Measurements from ENCODE around the gene DNAJC13. TPM values are rescaled to one million over a fixed set of nuclear protein-coding genes. Genes with fewer than 3 reads are reported as not detected.
A peak's percentile ranks its signal among the peaks of the same experiment; 100 is the strongest.

Gene DNAJC13
- total and polyA plus RNA-seq, 8 donors: 6.5 to 197 (median 46.8) TPM

- DNase-seq: no peak
- intact Hi-C loops (cut with DNase I; ENCODE audit: low total_unique reads): no loop called here
- TF ChIP-seq POLR2AphosphoS5 (IDR thresholded peaks at IDR 0.05): no peak
- TF ChIP-seq CTCF (IDR thresholded peaks at IDR 0.05): no peak
- TF ChIP-seq POLR2A (IDR thresholded peaks at IDR 0.05): no peak
- no peak for TF ChIP-seq EP300 (IDR thresholded peaks at IDR 0.05)
These were observed 105.1 kb downstream of the DNAJC13 start for GRCh38 chr3:132522353-132522752.

GRCh38 chr3:132530624-132531023 is 113.3 kb downstream of the DNAJC13 start:
- Histone ChIP-seq H3K9me3 (no peaks in the 10 kb centered on the region), H3K36me3 (peaks cover 33 to 99% (median 96%) of the 10 kb centered on the region in 4 donors), H3K4me3 (no peak overlapping the region), H3K4me1 (no peaks in the 10 kb centered on the region), H3K27me3 (no peaks in the 10 kb centered on the region), H3K27ac (no peak overlapping the region)
- 73 to 92% (median 89%) methylated on average over 3 of the region's 3 CpGs for WGBS, 5 donors
- TF ChIP-seq EP300 (IDR thresholded peaks at IDR 0.05): no peak
- no peak for TF ChIP-seq CTCF (IDR thresholded peaks at IDR 0.05)
- no peak for TF ChIP-seq POLR2A (IDR thresholded peaks at IDR 0.05)
- TF ChIP-seq POLR2AphosphoS5 (IDR thresholded peaks at IDR 0.05): no peak
- intact Hi-C loops (cut with DNase I; ENCODE audit: low total_unique reads): no loop called here
- DNase-seq: no peak

More at GRCh38 chr3:132522353-132522752, 105.1 kb downstream of the DNAJC13 start:
- no peaks in the 10 kb centered on the region for H3K27me3 ChIP-seq
- no peak overlapping the region for H3K4me3 ChIP-seq
- no peak overlapping the region for H3K27ac ChIP-seq
- peaks cover 34 to 97% (median 94%) of the 10 kb centered on the region in 4 donors for H3K36me3 ChIP-seq
- 67 to 88% (median 81%) methylated on average over 3 of the region's 3 CpGs for WGBS, 5 donors
- no peaks in the 10 kb centered on the region for H3K4me1 ChIP-seq
- no peaks in the 10 kb centered on the region for H3K9me3 ChIP-seq

GRCh38 chr3:132535575-132536441 is 118.5 kb downstream of the DNAJC13 start:
- H3K27ac ChIP-seq: peak overlapping the region in 1 of 5 donors; percentile 19
- intact Hi-C loops (cut with DNase I; ENCODE audit: low total_unique reads): loop anchor here (5.0 kb wide), 1 partner anchor 106 kb away; no protein-coding TSS in a partner anchor
- TF ChIP-seq EP300 (IDR thresholded peaks at IDR 0.05) (no peak), CTCF (IDR thresholded peaks at IDR 0.05) (peak in 5 of 7 experiments; percentile 28 to 69 (median 61)), POLR2A (IDR thresholded peaks at IDR 0.05) (no peak)
- H3K36me3 ChIP-seq: peaks cover 12 to 89% (median 87%) of the 10 kb centered on the region in 4 donors
- no peak overlapping the region for H3K4me3 ChIP-seq
- no peaks in the 10 kb centered on the region for H3K27me3 ChIP-seq
- peaks cover 0 to 4% (median 0%) of the 10 kb centered on the region in 4 donors for H3K4me1 ChIP-seq
- peak; percentile 65 to 88 for DNase-seq
- H3K9me3 ChIP-seq: no peaks in the 10 kb centered on the region
- WGBS, 5 donors: 58 to 63% (median 60%) methylated on average over 7 of the region's 7 CpGs

- no peaks in the 10 kb centered on the region for H3K27me3 ChIP-seq
- 90 to 96% (median 92%) methylated on average over 3 of the region's 3 CpGs for WGBS, 5 donors
- H3K9me3 ChIP-seq: no peaks in the 10 kb centered on the region
- H3K4me3 ChIP-seq: no peak overlapping the region
- H3K27ac ChIP-seq: peak overlapping the region in 1 of 5 donors; percentile 16
- no peak for DNase-seq
- intact Hi-C loops (cut with DNase I; ENCODE audit: low total_unique reads): loop anchor here (5.0 kb wide), 1 partner anchor 106 kb away; no protein-coding TSS in a partner anchor
- H3K4me1 ChIP-seq: peaks cover 0 to 4% (median 0%) of the 10 kb centered on the region in 4 donors
- no peak for TF ChIP-seq POLR2A (IDR thresholded peaks at IDR 0.05)
- TF ChIP-seq POLR2AphosphoS5 (IDR thresholded peaks at IDR 0.05): no peak
- TF ChIP-seq EP300 (IDR thresholded peaks at IDR 0.05): no peak
- no peak for TF ChIP-seq CTCF (IDR thresholded peaks at IDR 0.05)
- peaks cover 12 to 89% (median 85%) of the 10 kb centered on the region in 4 donors for H3K36me3 ChIP-seq
These were observed 119.3 kb downstream of the DNAJC13 start for GRCh38 chr3:132536442-132537153.
